ENCODE measurements around the gene UNC5C. TPM values are rescaled to one million over a fixed set of nuclear protein-coding genes. Genes with fewer than 3 reads are reported as not detected.

Gene UNC5C
- total RNA-seq, 1 experiment from 2014 or later: 0.11 TPM

GRCh38 chr4:95393821-95394220 lies 155.0 kb downstream of the UNC5C start:
- CTCF ChIA-PET: interaction anchor here (0.6 kb wide), 1 partner anchor 618 kb away, joined by 5 read pairs; no protein-coding TSS in a partner anchor
- no peak overlapping the region for H3K27ac ChIP-seq (ENCODE audit: low read depth, low read length, poor library complexity, severe bottlenecking)
- no TSS peak for BruUV-seq (replicated peaks)
- H3K36me3 ChIP-seq (ENCODE audit: insufficient read depth, low read length, poor library complexity, severe bottlenecking): no peaks in the 10 kb centered on the region
- intact Hi-C loops (cut with micrococcal nuclease; ENCODE audit: unreplicated experiment): no loop called here
- H3K27me3 ChIP-seq (replicated peaks; ENCODE audit: insufficient read depth, low read depth, low read length, poor library complexity): no peaks in the 10 kb centered on the region
- TF ChIP-seq EZH2 (IDR thresholded peaks at IDR 0.05; ENCODE audit: borderline replicate concordance, low read depth, low read length, poor library complexity, severe bottlenecking): no peak
- H3K4me3 ChIP-seq (ENCODE audit: low read depth, low read length, poor library complexity, severe bottlenecking): no peak overlapping the region
- H3K9me3 ChIP-seq (ENCODE audit: low read depth, low read length, poor library complexity, severe bottlenecking): no peaks in the 10 kb centered on the region
- no peak for DNase-seq (ENCODE audit: low spot score)
- POLR2A ChIA-PET (ENCODE audit: low non-redundant PET): interaction anchor here (0.6 kb wide), 1 partner anchor 28 kb away, joined by 4 read pairs; no protein-coding TSS in a partner anchor
- no peaks in the 10 kb centered on the region for H3K4me1 ChIP-seq (ENCODE audit: insufficient read depth, low read length, poor library complexity, severe bottlenecking)

DNA sequence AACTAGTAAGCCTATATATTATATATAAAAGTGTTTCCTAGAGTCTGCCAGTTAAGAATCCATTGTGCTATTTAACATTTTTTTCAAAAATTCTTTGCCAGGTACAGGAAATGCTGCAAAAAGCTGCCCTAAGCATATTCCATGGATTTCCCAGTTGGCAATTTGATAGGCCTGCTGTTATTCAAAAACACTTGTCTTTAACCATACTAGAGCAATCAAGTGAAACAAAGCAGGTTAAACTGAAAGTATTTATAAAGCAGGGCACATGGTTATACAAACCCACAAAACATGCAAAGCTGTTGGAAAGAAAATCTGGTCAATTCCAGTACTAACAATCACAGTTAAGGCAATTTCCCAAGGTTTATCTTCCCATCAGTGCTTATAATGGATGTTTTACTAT lies 159.9 kb downstream of the UNC5C start:
- Histone ChIP-seq H3K36me3 (ENCODE audit: insufficient read depth, low read length, poor library complexity, severe bottlenecking) (no peaks in the 10 kb centered on the region), H3K4me1 (ENCODE audit: insufficient read depth, low read length, poor library complexity, severe bottlenecking) (no peaks in the 10 kb centered on the region), H3K27me3 (replicated peaks; ENCODE audit: insufficient read depth, low read depth, low read length, poor library complexity) (no peaks in the 10 kb centered on the region), H3K9me3 (ENCODE audit: low read depth, low read length, poor library complexity, severe bottlenecking) (no peaks in the 10 kb centered on the region), H3K4me3 (ENCODE audit: low read depth, low read length, poor library complexity, severe bottlenecking) (no peak overlapping the region), H3K27ac (ENCODE audit: low read depth, low read length, poor library complexity, severe bottlenecking) (no peak overlapping the region)
- CTCF ChIA-PET: no interaction called here
- POLR2A ChIA-PET (ENCODE audit: low non-redundant PET): no interaction called here
- TF ChIP-seq, protein P1, sequence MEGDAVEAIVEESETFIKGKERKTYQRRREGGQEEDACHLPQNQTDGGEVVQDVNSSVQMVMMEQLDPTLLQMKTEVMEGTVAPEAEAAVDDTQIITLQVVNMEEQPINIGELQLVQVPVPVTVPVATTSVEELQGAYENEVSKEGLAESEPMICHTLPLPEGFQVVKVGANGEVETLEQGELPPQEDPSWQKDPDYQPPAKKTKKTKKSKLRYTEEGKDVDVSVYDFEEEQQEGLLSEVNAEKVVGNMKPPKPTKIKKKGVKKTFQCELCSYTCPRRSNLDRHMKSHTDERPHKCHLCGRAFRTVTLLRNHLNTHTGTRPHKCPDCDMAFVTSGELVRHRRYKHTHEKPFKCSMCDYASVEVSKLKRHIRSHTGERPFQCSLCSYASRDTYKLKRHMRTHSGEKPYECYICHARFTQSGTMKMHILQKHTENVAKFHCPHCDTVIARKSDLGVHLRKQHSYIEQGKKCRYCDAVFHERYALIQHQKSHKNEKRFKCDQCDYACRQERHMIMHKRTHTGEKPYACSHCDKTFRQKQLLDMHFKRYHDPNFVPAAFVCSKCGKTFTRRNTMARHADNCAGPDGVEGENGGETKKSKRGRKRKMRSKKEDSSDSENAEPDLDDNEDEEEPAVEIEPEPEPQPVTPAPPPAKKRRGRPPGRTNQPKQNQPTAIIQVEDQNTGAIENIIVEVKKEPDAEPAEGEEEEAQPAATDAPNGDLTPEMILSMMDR (conservative IDR thresholded peaks at IDR 0.05; ENCODE audit: low read depth, low read length): no peak
- no peak for TF ChIP-seq EZH2 (IDR thresholded peaks at IDR 0.05; ENCODE audit: borderline replicate concordance, low read depth, low read length, poor library complexity, severe bottlenecking)
- no TSS peak for BruUV-seq (replicated peaks)
- intact Hi-C loops (cut with micrococcal nuclease; ENCODE audit: unreplicated experiment): no loop called here
- no peak for DNase-seq (ENCODE audit: low spot score)

GRCh38 chr4:95387719-95388118 lies 161.1 kb downstream of the UNC5C start:
- Histone ChIP-seq H3K36me3 (ENCODE audit: insufficient read depth, low read length, poor library complexity, severe bottlenecking) (no peaks in the 10 kb centered on the region), H3K4me3 (ENCODE audit: low read depth, low read length, poor library complexity, severe bottlenecking) (no peak overlapping the region), H3K27ac (ENCODE audit: low read depth, low read length, poor library complexity, severe bottlenecking) (no peak overlapping the region), H3K9me3 (ENCODE audit: low read depth, low read length, poor library complexity, severe bottlenecking) (no peaks in the 10 kb centered on the region), H3K4me1 (ENCODE audit: insufficient read depth, low read length, poor library complexity, severe bottlenecking) (no peaks in the 10 kb centered on the region), H3K27me3 (replicated peaks; ENCODE audit: insufficient read depth, low read depth, low read length, poor library complexity) (no peaks in the 10 kb centered on the region)
- POLR2A ChIA-PET (ENCODE audit: low non-redundant PET): no interaction called here
- CTCF ChIA-PET: no interaction called here
- DNase-seq (ENCODE audit: low spot score): no peak
- BruUV-seq (replicated peaks): no TSS peak
- intact Hi-C loops (cut with micrococcal nuclease; ENCODE audit: unreplicated experiment): no loop called here
- no peak for TF ChIP-seq EZH2 (IDR thresholded peaks at IDR 0.05; ENCODE audit: borderline replicate concordance, low read depth, low read length, poor library complexity, severe bottlenecking)
- TF ChIP-seq, protein P1 (conservative IDR thresholded peaks at IDR 0.05; ENCODE audit: low read depth, low read length): no peak

GRCh38 chr4:95386410-95386809 lies 162.4 kb downstream of the UNC5C start:
- DNase-seq (ENCODE audit: low spot score): no peak
- POLR2A ChIA-PET (ENCODE audit: low non-redundant PET): no interaction called here
- Histone ChIP-seq H3K9me3 (ENCODE audit: low read depth, low read length, poor library complexity, severe bottlenecking) (no peaks in the 10 kb centered on the region), H3K4me1 (ENCODE audit: insufficient read depth, low read length, poor library complexity, severe bottlenecking) (no peaks in the 10 kb centered on the region), H3K4me3 (ENCODE audit: low read depth, low read length, poor library complexity, severe bottlenecking) (no peak overlapping the region), H3K27me3 (replicated peaks; ENCODE audit: insufficient read depth, low read depth, low read length, poor library complexity) (no peaks in the 10 kb centered on the region), H3K36me3 (ENCODE audit: insufficient read depth, low read length, poor library complexity, severe bottlenecking) (no peaks in the 10 kb centered on the region), H3K27ac (ENCODE audit: low read depth, low read length, poor library complexity, severe bottlenecking) (no peak overlapping the region)
- no peak for TF ChIP-seq EZH2 (IDR thresholded peaks at IDR 0.05; ENCODE audit: borderline replicate concordance, low read depth, low read length, poor library complexity, severe bottlenecking)
- TF ChIP-seq, protein P1 (conservative IDR thresholded peaks at IDR 0.05; ENCODE audit: low read depth, low read length): no peak
- BruUV-seq (replicated peaks): no TSS peak
- intact Hi-C loops (cut with micrococcal nuclease; ENCODE audit: unreplicated experiment): no loop called here
- CTCF ChIA-PET: no interaction called here
